RPMI8226 (cell line): ENCODE measurements around the gene PGLYRP4.
"Not testable (repeated sequence)": the region's sequence is repeated elsewhere in the genome, so short reads cannot be mapped to it uniquely, and the experiment has no call there.

Experiments
- DNase-seq: peaks from one replicate; pipeline ENCODE4 v3.0.0-alpha.2; 2015

The PGLYRP4 gene

DNA sequence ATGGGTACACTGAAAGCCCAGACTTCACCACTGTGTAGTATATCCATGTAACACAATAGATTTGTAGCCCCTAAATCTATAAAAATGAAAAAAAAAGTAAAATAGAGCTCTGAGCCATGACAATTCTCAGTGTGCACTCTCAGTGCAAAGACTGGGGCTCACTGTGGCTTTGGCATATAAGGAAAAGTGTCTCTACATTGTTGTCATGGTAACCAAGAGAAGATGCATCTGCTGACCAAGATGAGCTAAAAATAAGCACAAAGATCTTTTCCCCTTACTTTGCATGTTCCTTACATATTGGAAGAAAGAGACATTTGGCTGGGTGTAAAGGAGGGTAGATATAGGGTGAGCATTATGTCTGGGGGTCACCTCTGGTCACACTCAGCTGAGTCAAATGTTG, 12.0 kb downstream of the PGLYRP4 start:
- DNase-seq = no peak

DNA sequence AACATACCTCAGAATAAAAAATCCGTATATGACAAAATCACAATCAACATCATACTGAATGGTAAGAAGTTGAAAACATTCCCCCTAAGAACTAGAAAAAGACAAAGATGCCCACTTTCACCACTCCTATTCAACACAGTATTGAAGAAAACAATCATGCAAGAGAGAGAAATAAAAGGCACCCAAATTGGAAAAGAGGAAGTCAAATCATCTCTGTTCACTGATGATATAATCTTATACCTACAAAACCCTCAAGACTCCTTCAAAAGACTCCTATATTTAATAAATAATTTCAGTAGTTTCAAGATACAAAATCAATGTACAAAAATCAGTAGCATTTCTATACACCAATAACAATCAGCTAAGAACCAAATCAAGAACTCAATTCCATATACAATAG, 14.7 kb downstream of the PGLYRP4 start:
- DNase-seq = no peak

- DNase-seq = no peak
These were observed 23.7 kb downstream of the PGLYRP4 start for GRCh38 chr1:153324912-153325311.

DNA sequence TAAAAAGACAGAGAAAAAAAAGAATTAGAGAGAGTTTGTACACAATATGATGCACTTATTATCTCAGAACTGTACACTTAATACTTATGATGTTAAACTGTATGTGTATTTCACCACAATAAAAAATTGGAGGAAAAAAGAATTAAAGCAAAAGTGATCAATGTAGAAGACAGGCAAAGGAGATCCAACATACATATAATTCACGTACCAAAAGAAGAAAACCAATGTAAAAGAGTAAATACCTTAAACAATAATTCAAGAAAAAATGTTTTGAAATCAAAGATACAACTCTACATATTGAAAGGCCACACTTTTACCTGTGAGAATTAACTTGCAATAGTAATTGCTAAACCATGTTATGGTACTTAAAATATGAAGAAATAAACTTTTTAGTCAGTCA, 26.1 kb downstream of the PGLYRP4 start:
- no peak for DNase-seq

- not testable (repeated sequence) for DNase-seq
These were observed 30.5 kb downstream of the PGLYRP4 start for GRCh38 chr1:153318145-153318544.

GRCh38 chr1:153316013-153316412, 32.6 kb downstream of the PGLYRP4 start:
- not testable (repeated sequence) for DNase-seq

- DNase-seq = not testable (repeated sequence)
These were observed 34.3 kb downstream of the PGLYRP4 start for GRCh38 chr1:153314388-153314787.

GRCh38 chr1:153313288-153313687, 35.4 kb downstream of the PGLYRP4 start:
- no peak for DNase-seq

DNA sequence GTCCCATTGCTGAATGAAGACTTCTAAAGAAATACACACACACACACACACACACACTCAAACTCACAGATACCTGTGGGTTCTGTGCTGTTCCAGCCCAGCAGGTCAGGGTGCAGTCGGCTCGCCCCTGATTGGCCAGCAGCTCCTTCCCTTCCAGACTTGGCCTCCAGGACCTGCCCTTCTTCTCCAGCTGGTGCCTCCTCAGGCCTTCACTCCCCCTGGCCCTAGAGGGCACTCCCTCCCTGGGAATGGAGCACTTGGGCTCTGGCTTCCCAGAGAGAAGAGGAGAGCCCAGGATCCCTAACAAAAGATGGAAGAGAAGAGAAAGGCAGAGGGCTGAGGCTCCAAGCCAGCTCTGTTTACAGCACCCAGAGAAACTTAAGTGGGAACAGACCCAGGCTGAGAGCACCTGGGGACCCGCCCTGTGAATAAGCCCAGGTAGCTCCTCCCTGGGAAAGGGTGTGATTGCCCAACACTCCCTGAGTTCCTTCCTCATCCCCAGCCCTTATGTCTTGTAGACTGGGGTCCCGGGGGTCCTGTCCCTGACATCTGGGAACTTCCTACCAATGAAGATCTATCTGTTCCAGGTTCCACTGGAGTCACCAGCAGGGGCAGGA, 36.0 kb downstream of the PGLYRP4 start, which contains the start of gene PGLYRP3:
TSS of gene PGLYRP3 (minus strand) at position 383 of the 617 bp plus-strand sequence. CDS start 2,287 bp downstream, outside the sequence.
- no peak for DNase-seq

GRCh38 chr1:153310526-153310925, 38.1 kb downstream of the PGLYRP4 start:
- no peak for DNase-seq

DNA sequence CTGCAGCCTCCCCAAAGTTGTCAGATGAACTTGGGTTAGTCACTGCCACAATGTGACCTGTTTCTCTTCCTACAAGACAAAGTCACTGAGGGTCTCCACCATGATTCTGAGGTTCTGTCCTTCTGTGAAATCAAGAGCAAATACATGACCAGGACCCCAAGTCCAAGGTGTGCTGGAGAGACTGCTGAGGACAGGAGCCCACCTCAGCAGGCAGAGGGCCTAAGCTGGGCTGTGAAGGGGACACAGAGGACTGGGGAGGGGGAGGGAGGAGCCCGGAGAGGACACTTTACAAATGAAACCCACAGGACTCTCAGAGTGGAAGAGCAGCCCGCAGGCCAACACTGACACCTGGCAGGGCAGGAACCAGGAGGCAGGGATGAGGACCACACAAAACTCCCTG, 39.2 kb downstream of the PGLYRP4 start:
- DNase-seq = no peak

GRCh38 chr1:153308540-153308939, 40.1 kb downstream of the PGLYRP4 start:
- DNase-seq = no peak

DNA sequence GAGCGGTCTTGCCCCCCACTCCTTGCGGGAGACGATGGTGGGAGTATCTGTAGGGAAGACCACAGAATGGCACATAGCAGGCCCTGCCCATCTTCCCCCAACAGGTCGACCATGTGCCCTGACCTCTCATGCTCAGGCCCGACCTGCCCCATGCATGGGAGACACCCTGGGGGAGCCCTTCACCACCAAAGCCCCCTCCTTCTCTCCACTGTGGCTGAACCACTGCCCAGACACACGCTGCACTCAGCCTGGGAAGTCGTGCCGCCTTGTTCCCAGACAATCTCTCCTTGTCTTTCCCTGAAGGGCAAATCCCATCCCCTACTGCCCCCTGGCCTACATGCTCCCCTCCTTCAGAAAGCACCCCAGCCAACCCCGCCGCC, 41.4 kb downstream of the PGLYRP4 start:
- no peak for DNase-seq

DNA sequence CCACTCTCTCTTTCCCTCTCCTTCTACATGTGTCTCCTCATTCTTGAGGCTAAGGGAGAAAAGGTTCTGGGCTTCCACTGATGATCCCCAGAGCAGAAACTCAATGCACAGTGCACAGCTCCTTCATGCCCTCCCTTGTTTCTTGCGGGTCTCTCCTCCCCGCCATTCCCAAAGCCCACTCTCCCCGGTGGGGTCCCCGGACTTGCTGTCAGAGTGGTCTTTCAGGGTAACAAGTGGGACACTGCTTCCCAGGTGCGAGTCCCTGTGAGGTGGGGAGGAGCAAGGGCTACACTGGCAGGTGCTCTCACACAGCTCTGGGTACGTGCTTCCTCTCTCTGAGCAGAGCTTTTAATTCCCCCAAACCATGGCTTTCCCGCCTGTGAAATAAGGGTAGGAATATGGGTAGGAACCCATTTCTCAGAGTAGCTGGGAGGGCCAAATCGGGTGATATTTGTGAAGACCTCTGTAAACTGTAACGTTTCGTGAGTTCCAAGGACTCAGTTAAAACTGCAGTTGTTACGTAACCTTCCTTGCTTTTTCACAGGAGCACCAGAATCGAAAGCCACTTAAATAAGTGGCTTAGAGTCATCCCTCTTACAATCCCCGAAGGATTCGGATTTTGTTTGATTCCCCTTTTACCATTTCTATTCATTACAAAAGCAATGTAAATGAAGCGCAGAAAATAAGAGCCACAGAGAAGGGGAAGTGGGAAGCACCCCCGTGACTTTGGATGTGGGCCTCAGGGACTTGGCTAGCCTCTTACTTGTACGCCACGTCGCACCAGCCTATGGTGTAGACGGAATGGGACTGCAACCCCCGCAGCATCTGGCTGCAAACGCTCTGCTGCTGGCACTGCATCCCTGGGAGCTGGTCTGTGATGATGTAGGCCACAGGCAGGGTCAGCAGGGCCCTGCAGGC, 42.1 kb downstream of the PGLYRP4 start:
- no peak for DNase-seq

GRCh38 chr1:153305682-153306081, 43.0 kb downstream of the PGLYRP4 start:
- DNase-seq = no peak

- no peak for DNase-seq
These were observed 46.3 kb downstream of the PGLYRP4 start for GRCh38 chr1:153302308-153302707.

DNA sequence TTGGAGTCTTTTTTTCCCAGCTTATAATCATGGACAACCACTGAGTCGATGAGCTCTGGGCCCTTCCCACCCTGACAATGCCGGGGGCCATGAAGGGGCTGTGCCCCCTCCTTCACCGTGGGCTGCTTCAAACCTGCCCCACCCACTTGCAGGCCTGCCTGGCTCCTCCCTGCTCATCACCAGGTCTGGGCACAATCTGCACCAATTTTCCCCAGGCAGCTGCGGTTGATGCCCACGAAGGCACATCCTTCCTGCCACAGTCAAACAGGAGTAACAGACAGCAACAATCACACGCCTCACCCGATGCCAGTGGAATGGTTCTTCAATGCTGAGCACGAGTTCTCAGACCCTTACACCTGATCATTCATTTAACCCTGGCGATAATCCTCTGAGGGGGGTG, 54.8 kb downstream of the PGLYRP4 start:
- DNase-seq = no peak

GRCh38 chr1:153293480-153293775, 55.2 kb downstream of the PGLYRP4 start:
- DNase-seq = no peak

- no peak for DNase-seq
These were observed 55.7 kb downstream of the PGLYRP4 start for GRCh38 chr1:153292740-153293479.

DNA sequence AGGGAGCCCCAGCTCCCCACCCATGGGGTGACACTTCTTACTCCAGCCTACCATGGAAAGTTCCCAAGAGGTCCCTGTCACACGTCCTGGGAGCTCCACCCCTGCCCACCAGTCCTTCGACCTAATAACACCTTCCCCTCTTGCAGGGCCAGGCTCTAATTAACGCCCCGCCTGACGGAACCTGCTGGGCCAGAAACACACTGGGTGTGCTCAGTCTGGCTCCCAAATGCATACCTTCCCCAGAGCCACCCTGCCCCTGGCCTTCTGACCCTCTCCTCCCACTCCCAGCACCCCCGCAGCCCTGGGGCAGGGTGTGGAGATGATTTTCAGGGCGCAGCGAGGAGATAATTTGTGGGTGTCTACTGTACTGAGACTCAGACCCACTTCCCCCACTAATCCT, 56.5 kb downstream of the PGLYRP4 start:
- no peak for DNase-seq

DNA sequence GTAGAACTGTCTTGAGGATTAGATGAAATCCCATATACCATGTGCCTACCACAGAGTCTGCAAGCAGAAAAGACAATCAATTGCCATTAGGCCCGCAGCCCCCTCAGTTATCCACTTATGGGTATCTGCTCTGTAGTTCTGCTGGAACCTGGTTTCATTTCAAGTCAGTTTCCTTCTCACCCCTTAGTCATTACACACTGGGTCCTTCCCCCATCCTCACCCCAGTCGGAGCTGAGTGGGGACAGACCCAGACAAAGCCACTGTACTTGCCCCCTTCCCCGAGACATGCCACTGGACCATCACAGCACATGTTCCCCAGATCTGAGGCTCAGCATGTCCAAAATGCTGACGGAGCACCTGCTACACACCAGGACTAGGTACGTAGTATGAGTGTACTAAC, 57.1 kb downstream of the PGLYRP4 start:
- DNase-seq = no peak

DNA sequence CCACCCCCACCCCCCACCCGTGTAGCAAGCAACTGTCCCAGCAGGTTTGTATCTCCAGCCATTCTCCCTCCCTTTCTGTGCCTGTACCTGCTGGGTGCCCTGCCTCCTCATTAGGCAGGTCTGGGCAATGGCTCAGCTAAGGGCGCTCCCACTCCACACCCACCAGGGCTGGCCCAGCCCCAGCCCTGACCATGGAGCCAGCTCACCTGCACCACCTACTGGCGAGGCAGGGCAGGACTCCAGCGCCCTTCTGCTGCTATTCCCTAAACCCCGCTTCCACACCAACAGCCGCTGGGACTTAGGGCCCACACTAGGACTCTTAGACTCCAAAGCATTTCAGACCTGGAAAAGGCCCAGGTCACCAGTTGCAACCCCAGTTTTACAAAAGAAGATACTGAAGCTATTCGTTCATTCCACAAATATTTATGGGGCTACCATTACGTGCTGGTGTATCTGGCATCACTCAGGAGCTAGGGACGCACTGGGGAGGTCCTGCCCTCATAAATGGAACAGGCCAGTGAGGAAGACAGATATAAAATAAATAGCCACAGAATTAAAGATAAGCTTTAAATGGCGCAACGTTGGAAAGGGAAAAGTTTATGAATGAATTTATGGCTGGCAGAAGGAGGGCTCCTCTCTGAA, 59.9 kb downstream of the PGLYRP4 start:
- peak; percentile 48 for DNase-seq
